K562 (cell line): ENCODE data around the gene STK16. TPM values are rescaled to one million over a fixed set of nuclear protein-coding genes. Genes with fewer than 3 reads are reported as not detected.
A peak's percentile ranks its signal among the peaks of the same experiment; 100 is the strongest.

Experiments
- ARID3A ChIP-seq: IDR thresholded peaks from 2 replicates; pipeline ENCODE4 v1.6.1; 2012; ENCODE audit warnings: low read depth, low read length, improper control_type of control experiment, borderline replicate concordance
- ARID3B ChIP-seq: fragments of 250-450 bp; sonication (Bioruptor Pico); IDR thresholded peaks from 2 replicates; pipeline ENCODE4 v1.4.0; 2020; ENCODE audit warnings: borderline replicate concordance
- CAMTA2 ChIP-seq: fragments of 250-450 bp; sonication (Bioruptor Pico); conservative IDR thresholded peaks from 2 replicates; pipeline ENCODE4 v1.5.1; 2022
- FOS ChIP-seq: IDR thresholded peaks from 3 replicates; pipeline ENCODE4 v1.6.1; 2011; ENCODE audit not compliant: insufficient read length; ENCODE audit errors: extremely low read depth
- HDAC2 ChIP-seq: fragments of 450-650 bp; IDR thresholded peaks from 2 replicates; pipeline ENCODE4 v1.6.1; 2016; ENCODE audit warnings: mild to moderate bottlenecking
- HNRNPK ChIP-seq: fragments of 200-400 bp; formaldehyde crosslinking; IDR thresholded peaks from one replicate; pipeline ENCODE4 v1.6.1; 2018; ENCODE audit warnings: mild to moderate bottlenecking, low read depth, low read length; ENCODE audit not compliant: poor library complexity, severe bottlenecking
- HOMEZ ChIP-seq: fragments of 250-450 bp; sonication (Bioruptor Pico); IDR thresholded peaks from 2 replicates; pipeline ENCODE4 v1.4.0; 2020; ENCODE audit warnings: mild to moderate bottlenecking, moderate library complexity
- MAZ ChIP-seq, 2 experiments: fragments of 450-650 bp in 1 of 2; sonication (generic) in 1 of 2; formaldehyde crosslinking; IDR thresholded peaks in 1 of 2; conservative IDR thresholded peaks in 1 of 2; 2 replicates each; pipeline versions ENCODE4 v1.4.0 to v1.5.0; 2020; ENCODE audit warnings: mild to moderate bottlenecking in 1 of 2, missing genetic modification reagents in 1 of 2
- MCM7 ChIP-seq, 2 experiments: fragments of 450-650 bp; IDR thresholded peaks; 2 replicates each; pipeline ENCODE4 v1.6.1; 2016 to 2018
- MED1 ChIP-seq: sonication (generic); formaldehyde crosslinking; IDR thresholded peaks from 2 replicates; pipeline ENCODE4 v1.8.1; 2023; ENCODE audit warnings: missing genetic modification reagents, borderline replicate concordance
- MTA3 ChIP-seq: fragments of 450-650 bp; formaldehyde crosslinking; IDR thresholded peaks from 2 replicates; pipeline ENCODE4 v1.6.1; 2017; ENCODE audit warnings: mild to moderate bottlenecking, borderline replicate concordance
- NFE2L1 ChIP-seq: fragments of 450-650 bp; IDR thresholded peaks from 2 replicates; pipeline ENCODE4 v1.6.1; 2016; ENCODE audit warnings: missing genetic modification characterization, low read depth, mild to moderate bottlenecking, missing compliant biosample characterization, moderate library complexity, borderline replicate concordance
- SPI1 ChIP-seq: IDR thresholded peaks from 2 replicates; pipeline ENCODE4 v1.6.1; 2011; ENCODE audit warnings: low read depth, low read length, control low read depth, borderline replicate concordance
- THAP7 ChIP-seq: fragments of 250-450 bp; sonication (Bioruptor Pico); IDR thresholded peaks from 2 replicates; pipeline ENCODE4 v1.5.0; 2021
- ZFX ChIP-seq: sonication (generic); formaldehyde crosslinking; IDR thresholded peaks from 2 replicates; pipeline ENCODE4 v1.8.0; 2022; ENCODE audit warnings: mild to moderate bottlenecking, missing genetic modification reagents, moderate library complexity
- ZNF217 ChIP-seq: sonication (generic); formaldehyde crosslinking; IDR thresholded peaks from 2 replicates; pipeline ENCODE4 v1.8.0; 2022; ENCODE audit warnings: mild to moderate bottlenecking, missing genetic modification reagents
- ZNF764 ChIP-seq: fragments of 250-450 bp; sonication (Bioruptor Pico); IDR thresholded peaks from 2 replicates; pipeline ENCODE4 v1.4.0; 2020; ENCODE audit warnings: low read depth, mild to moderate bottlenecking, moderate library complexity
- polyA plus RNA-seq, 8 experiments: library from polyadenylated mRNA; depleted of rRNA in 4 of 8; stranded (reverse) in 5 of 8; unstranded in 3 of 8; fragments of >200 nt; fragmentation: Nextera tagmentation in 2 of 8; fragmentation: Illumina TruSeq in 1 of 8; extraction: Ambion mirVana in 2 of 8; extraction: Trizol in 1 of 8; gene quantifications; 2 replicates each; pipeline versions ENCODE4 v1.2.1 to v1.2.3, GENCODE V29; 2011 to 2014; ENCODE audit warnings: inconsistent platforms in 1 of 8, missing spikeins in 1 of 8
- total RNA-seq, 7 experiments: library from RNA; depleted of rRNA in 6 of 7; stranded (reverse); fragments of >200 nt in 6 of 7; fragmentation: Illumina TruSeq in 2 of 7; extraction: Trizol in 2 of 7; gene quantifications; 2 replicates each; pipeline versions ENCODE4 v1.2.1 to v1.2.3, GENCODE V29; 2011 to 2021; ENCODE audit warnings: low replicate concordance in 1 of 7

STK16 gene
- total and polyA plus RNA-seq, 9 of the 15 experiments (the other 6 are each of a cell fraction or from before 2014, with no cell fraction given), result 5.4 to 36.2 (median 17.8) TPM

GRCh38 chr2:219253753-219254589 lies 8.7 kb downstream of the STK16 start, which contains the start of gene TUBA4A (continued):
- TF ChIP-seq MED1 (CRISPR knock-in tag), result no peak
- no peak for TF ChIP-seq ZNF764
- TF ChIP-seq HOMEZ (CRISPR knock-in tag), result no peak
- TF ChIP-seq THAP7, result no peak
- TF ChIP-seq HDAC2, result no peak
- peak; percentile 62 to 68; a peak in 2 of 4 replicates for TF ChIP-seq MAZ (CRISPR knock-in tag; conservative IDR thresholded peaks at IDR 0.05 in 1 of 2, IDR thresholded peaks at IDR 0.05 in 1 of 2)
- no peak for TF ChIP-seq MCM7 (IDR thresholded peaks at IDR 0.05)
- TF ChIP-seq NFE2L1, result no peak
- TF ChIP-seq ZNF217 (CRISPR knock-in tag), result no peak
- TF ChIP-seq SPI1, result no peak
- no peak for TF ChIP-seq ZFX (CRISPR knock-in tag)
- TF ChIP-seq MTA3, result peak; percentile 59; the same call in 1 of the 2 replicates
- no peak for TF ChIP-seq CAMTA2 (CRISPR knock-in tag)
- TF ChIP-seq ARID3B (CRISPR knock-in tag), result no peak
- TF ChIP-seq HNRNPK, result no peak
- TF ChIP-seq ARID3A, result no peak
- TF ChIP-seq FOS, result no peak
